Endothelial cell (in vitro differentiated cells): Measurements from ENCODE around the gene FAM89B. TPM values are rescaled to one million over a fixed set of nuclear protein-coding genes. Genes with fewer than 3 reads are reported as not detected.
A peak's percentile ranks its signal among the peaks of the same experiment; 100 is the strongest.

Source experiments
- DNase-seq: peaks from one replicate; pipeline ENCODE4 v3.0.0; 2021; ENCODE audit warnings: low spot score
- H3K27ac Mint-ChIP-seq: one replicate; pipeline ENCODE4 v1.8.0; 2021; ENCODE audit warnings: mixed read lengths, inconsistent platforms; ENCODE audit not compliant: unreplicated experiment
- H3K27me3 Mint-ChIP-seq: one replicate; pipeline ENCODE4 v1.8.0; 2021; ENCODE audit warnings: mild to moderate bottlenecking, moderate library complexity, mixed read lengths, inconsistent platforms; ENCODE audit not compliant: unreplicated experiment
- H3K36me3 Mint-ChIP-seq: one replicate; pipeline ENCODE4 v1.8.0; 2021; ENCODE audit warnings: mild to moderate bottlenecking, low read depth, mixed read lengths, inconsistent platforms; ENCODE audit not compliant: unreplicated experiment
- H3K4me1 Mint-ChIP-seq: one replicate; pipeline ENCODE4 v1.8.0; 2021; ENCODE audit warnings: mild to moderate bottlenecking, mixed read lengths, inconsistent platforms; ENCODE audit not compliant: unreplicated experiment
- H3K4me3 Mint-ChIP-seq: one replicate; pipeline ENCODE4 v1.8.0; 2021; ENCODE audit warnings: mild to moderate bottlenecking, mixed read lengths, inconsistent platforms; ENCODE audit not compliant: unreplicated experiment
- H3K9me3 Mint-ChIP-seq: one replicate; pipeline ENCODE4 v1.8.0; 2021; ENCODE audit warnings: mixed read lengths, inconsistent platforms; ENCODE audit not compliant: unreplicated experiment
- CTCF ChIP-seq: fragments of 200-600 bp; sonication (generic); IDR thresholded peaks from one replicate; pipeline ENCODE4 v1.5.0; 2021; ENCODE audit warnings: antibody characterized with exemption; ENCODE audit not compliant: unreplicated experiment
- total RNA-seq: library from RNA; stranded (reverse); fragmentation: NEBNext Ultra II Directional; extraction: Animal tissue kit (Norgen Biotek cat#: 25700); gene quantifications from one replicate; pipeline ENCODE4 v1.2.1, GENCODE V29; 2021; ENCODE audit not compliant: unreplicated experiment

FAM89B gene
- total RNA-seq, 1 donor from 2014 or later = 44.7 TPM

- Mint-ChIP-seq H3K4me3 (peak overlapping the region; percentile 54), H3K4me1 (peaks cover 28% of the 10 kb centered on the region), H3K27ac (peak overlapping the region; percentile 52), H3K27me3 (peaks cover 35% of the 10 kb centered on the region), H3K36me3 (peaks cover 4% of the 10 kb centered on the region), H3K9me3 (no peaks in the 10 kb centered on the region)
- DNase-seq = peak; percentile 71
- TF ChIP-seq CTCF = peak; percentile 31
Observed at GRCh38 chr11:65551572-65552387, 20.6 kb upstream of the FAM89B start.

GRCh38 chr11:65552388-65552951 is 19.9 kb upstream of the FAM89B start:
- Mint-ChIP-seq H3K4me1 (peaks cover 31% of the 10 kb centered on the region), H3K4me3 (peak overlapping the region; percentile 60), H3K27ac (peak overlapping the region; percentile 19), H3K9me3 (no peaks in the 10 kb centered on the region), H3K27me3 (peaks cover 39% of the 10 kb centered on the region), H3K36me3 (peaks cover 4% of the 10 kb centered on the region)
- no peak for DNase-seq
- TF ChIP-seq CTCF = no peak

GRCh38 chr11:65553301-65554001 is 18.9 kb upstream of the FAM89B start:
- Mint-ChIP-seq H3K9me3 (no peaks in the 10 kb centered on the region), H3K4me3 (no peak overlapping the region), H3K27ac (no peak overlapping the region), H3K4me1 (peaks cover 25% of the 10 kb centered on the region), H3K27me3 (peaks cover 37% of the 10 kb centered on the region), H3K36me3 (peaks cover 4% of the 10 kb centered on the region)
- TF ChIP-seq CTCF = no peak
- DNase-seq = no peak

- Mint-ChIP-seq H3K36me3 (peaks cover 4% of the 10 kb centered on the region), H3K27me3 (peaks cover 34% of the 10 kb centered on the region), H3K4me3 (no peak overlapping the region), H3K4me1 (peaks cover 19% of the 10 kb centered on the region), H3K9me3 (no peaks in the 10 kb centered on the region), H3K27ac (no peak overlapping the region)
- no peak for TF ChIP-seq CTCF
- DNase-seq = no peak
Observed at GRCh38 chr11:65554057-65554818, 18.1 kb upstream of the FAM89B start.
